ENCODE measurements around the gene LARP4B. TPM values are rescaled to one million over a fixed set of nuclear protein-coding genes. Genes with fewer than 3 reads are reported as not detected.

Gene LARP4B
- polyA plus RNA-seq, 1 of the 3 experiments (the other 2 are of a cell fraction): 23.3 TPM

DNA sequence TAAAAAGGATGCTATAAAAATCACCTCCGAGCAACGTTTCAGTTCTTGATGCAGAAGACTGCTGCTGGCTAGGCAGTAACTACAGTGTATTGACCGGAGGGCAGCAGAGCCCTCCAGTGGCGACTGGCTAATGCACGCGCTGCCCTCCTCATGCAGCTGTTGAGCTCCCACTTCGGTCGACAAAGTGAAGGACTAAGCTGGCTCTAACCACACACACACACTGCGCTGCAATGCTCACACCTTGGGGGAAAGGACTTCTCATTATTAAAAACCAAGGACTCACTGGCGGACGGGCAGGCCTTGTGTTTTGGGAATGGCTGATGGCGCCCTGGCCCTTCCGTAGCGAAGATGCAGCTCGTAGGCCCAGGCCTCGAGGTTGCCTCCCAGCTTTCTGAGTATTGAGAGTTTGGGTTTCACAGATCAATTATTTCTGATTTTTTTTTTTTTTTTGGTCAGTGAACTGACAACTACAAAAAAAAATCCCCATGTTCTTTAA lies 121.1 kb downstream of the LARP4B start:
- Histone ChIP-seq H3K27me3 (ENCODE audit: insufficient read depth) (no peaks in the 10 kb centered on the region), H3K4me1 (ENCODE audit: control insufficient read depth in 1 of 2, insufficient read depth in 2 of 2, low read depth in 1 of 2, low read length in 1 of 2) (no peaks in the 10 kb centered on the region), H3K9me3 (no peaks in the 10 kb centered on the region), H3K9me2 (no peaks in the 10 kb centered on the region), H4K20me1 (ENCODE audit: insufficient read depth) (no peaks in the 10 kb centered on the region), H3K27ac (ENCODE audit: low read depth in 2 of 2, low read length in 1 of 2) (no peak overlapping the region), H3K79me2 (ENCODE audit: insufficient read depth) (no peaks in the 10 kb centered on the region; the same call in 1 of the 2 replicates), H2AFZ (ENCODE audit: low read depth) (no peak overlapping the region), H3K9ac (no peak overlapping the region), H3K4me2 (no peak overlapping the region), H3K36me3 (replicated peaks in 1 of 2; ENCODE audit: control insufficient read depth in 1 of 2, insufficient read depth in 2 of 2, low read length in 1 of 2) (peaks cover 35 to 93% of the 10 kb centered on the region in 2 experiments), H3K4me3 (ENCODE audit: low read depth in 2 of 2, low read length in 1 of 2) (peak overlapping the region in 1 of 2 experiments; percentile 36; a peak in 1 of 4 replicates), H3F3A (replicated peaks; ENCODE audit: insufficient read depth) (peaks cover 5% of the 10 kb centered on the region)
- TF ChIP-seq TEAD4 (IDR thresholded peaks at IDR 0.05; ENCODE audit: borderline replicate concordance, insufficient read depth) (no peak), RAD21 (IDR thresholded peaks at IDR 0.05; ENCODE audit: low read length) (peak; percentile 64), SMC3 (IDR thresholded peaks at IDR 0.05; ENCODE audit: low read depth, low read length) (peak; percentile 41)
- TF ChIP-seq, protein P1, sequence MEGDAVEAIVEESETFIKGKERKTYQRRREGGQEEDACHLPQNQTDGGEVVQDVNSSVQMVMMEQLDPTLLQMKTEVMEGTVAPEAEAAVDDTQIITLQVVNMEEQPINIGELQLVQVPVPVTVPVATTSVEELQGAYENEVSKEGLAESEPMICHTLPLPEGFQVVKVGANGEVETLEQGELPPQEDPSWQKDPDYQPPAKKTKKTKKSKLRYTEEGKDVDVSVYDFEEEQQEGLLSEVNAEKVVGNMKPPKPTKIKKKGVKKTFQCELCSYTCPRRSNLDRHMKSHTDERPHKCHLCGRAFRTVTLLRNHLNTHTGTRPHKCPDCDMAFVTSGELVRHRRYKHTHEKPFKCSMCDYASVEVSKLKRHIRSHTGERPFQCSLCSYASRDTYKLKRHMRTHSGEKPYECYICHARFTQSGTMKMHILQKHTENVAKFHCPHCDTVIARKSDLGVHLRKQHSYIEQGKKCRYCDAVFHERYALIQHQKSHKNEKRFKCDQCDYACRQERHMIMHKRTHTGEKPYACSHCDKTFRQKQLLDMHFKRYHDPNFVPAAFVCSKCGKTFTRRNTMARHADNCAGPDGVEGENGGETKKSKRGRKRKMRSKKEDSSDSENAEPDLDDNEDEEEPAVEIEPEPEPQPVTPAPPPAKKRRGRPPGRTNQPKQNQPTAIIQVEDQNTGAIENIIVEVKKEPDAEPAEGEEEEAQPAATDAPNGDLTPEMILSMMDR (IDR thresholded peaks at IDR 0.05): peak; percentile 46
- ChIA-PET POLR2A (no interaction called here), CTCF (interaction anchor here (0.5 to 2.1 kb wide), 11 partner anchors 8 to 651 kb away, joined by 3 to 8 read pairs (median 3); no protein-coding TSS in a partner anchor)
- 87% methylated on average over 11 of the region's 16 CpGs for WGBS (ENCODE audit: low lambda C conversion rate)
- peak; percentile 71 for DNase-seq

DNA sequence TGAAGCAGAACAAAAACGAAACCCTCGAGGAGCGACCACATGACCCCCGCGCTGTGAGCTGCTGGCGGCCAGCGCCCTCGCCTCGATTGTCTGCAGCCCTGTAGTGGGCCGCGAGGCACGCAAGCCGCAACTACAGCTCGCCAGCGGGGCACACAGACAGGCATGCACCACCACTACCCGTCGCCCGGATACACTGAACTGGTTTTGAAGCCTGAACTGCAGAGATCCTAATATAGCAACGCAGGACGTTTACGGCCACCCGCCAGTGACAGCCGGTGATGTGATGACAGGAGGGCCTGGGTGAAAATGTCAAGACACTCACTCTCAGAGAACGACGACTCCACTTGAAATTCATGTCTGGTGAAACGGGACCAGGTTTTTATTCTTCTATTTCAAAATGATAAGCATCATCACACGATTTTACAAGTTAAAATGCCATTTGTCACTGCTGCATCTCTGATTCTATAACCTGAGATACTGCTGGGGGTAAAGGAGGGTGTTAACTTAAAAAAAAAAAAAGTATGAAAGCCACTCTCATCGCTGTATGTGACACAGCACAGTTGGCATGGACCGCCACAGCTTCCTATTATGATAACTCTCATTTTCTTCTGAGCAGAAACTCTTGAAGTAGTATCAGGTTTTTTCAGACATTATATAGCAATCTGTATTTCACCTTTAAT lies 121.7 kb downstream of the LARP4B start:
- TF ChIP-seq, protein P2, sequence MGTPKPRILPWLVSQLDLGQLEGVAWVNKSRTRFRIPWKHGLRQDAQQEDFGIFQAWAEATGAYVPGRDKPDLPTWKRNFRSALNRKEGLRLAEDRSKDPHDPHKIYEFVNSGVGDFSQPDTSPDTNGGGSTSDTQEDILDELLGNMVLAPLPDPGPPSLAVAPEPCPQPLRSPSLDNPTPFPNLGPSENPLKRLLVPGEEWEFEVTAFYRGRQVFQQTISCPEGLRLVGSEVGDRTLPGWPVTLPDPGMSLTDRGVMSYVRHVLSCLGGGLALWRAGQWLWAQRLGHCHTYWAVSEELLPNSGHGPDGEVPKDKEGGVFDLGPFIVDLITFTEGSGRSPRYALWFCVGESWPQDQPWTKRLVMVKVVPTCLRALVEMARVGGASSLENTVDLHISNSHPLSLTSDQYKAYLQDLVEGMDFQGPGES (IDR thresholded peaks at IDR 0.05; ENCODE audit: low read depth, low read length): no peak
- TF ChIP-seq RXRA (IDR thresholded peaks at IDR 0.05; ENCODE audit: borderline replicate concordance, low read depth): no peak
- 97% methylated on average over 25 of the region's 29 CpGs for WGBS (ENCODE audit: low lambda C conversion rate)
- H3K4me3 ChIP-seq (ENCODE audit: low read depth in 2 of 2, low read length in 1 of 2): peak overlapping the region in 1 of 2 experiments; percentile 36; a peak in 1 of 4 replicates
- ChIA-PET CTCF (interaction anchor here (0.8 to 2.1 kb wide), 8 partner anchors 9 to 650 kb away, joined by 3 to 8 read pairs (median 4); no protein-coding TSS in a partner anchor), POLR2A (no interaction called here)
- no peaks in the 10 kb centered on the region for H3K9me3 ChIP-seq
- H3K27me3 ChIP-seq (ENCODE audit: insufficient read depth): no peaks in the 10 kb centered on the region
- H3K4me2 ChIP-seq: no peak overlapping the region
- no peaks in the 10 kb centered on the region; the same call in 1 of the 2 replicates for H3K79me2 ChIP-seq (ENCODE audit: insufficient read depth)
- DNase-seq: no peak
- H3K9ac ChIP-seq: no peak overlapping the region
- no peaks in the 10 kb centered on the region for H3K4me1 ChIP-seq (ENCODE audit: control insufficient read depth in 1 of 2, insufficient read depth in 2 of 2, low read depth in 1 of 2, low read length in 1 of 2)
- no peak overlapping the region for H2AFZ ChIP-seq (ENCODE audit: low read depth)
- peaks cover 5% of the 10 kb centered on the region for H3F3A ChIP-seq (replicated peaks; ENCODE audit: insufficient read depth)
- H3K36me3 ChIP-seq (replicated peaks in 1 of 2; ENCODE audit: control insufficient read depth in 1 of 2, insufficient read depth in 2 of 2, low read length in 1 of 2): peaks cover 29 to 90% of the 10 kb centered on the region in 2 experiments
- H4K20me1 ChIP-seq (ENCODE audit: insufficient read depth): no peaks in the 10 kb centered on the region
- no peaks in the 10 kb centered on the region for H3K9me2 ChIP-seq
- no peak overlapping the region; a peak in 1 of 4 replicates for H3K27ac ChIP-seq (ENCODE audit: low read depth in 2 of 2, low read length in 1 of 2)
